ENCODE measurements around the gene KAT8.

GRCh38 chr16:31108035-31108793 lies 9.2 kb upstream of the KAT8 start, which contains the start of gene BCKDK:
- TF ChIP-seq CTCF (IDR thresholded peaks at IDR 0.05): no peak
- TF ChIP-seq POLR2A (IDR thresholded peaks at IDR 0.05): no peak
- TF ChIP-seq EP300 (IDR thresholded peaks at IDR 0.05): no peak

Data from suprapubic skin (tissue), 3 donors.